ENCODE results near the gene CDKN2D. TPM values are rescaled to one million over a fixed set of nuclear protein-coding genes. Genes with fewer than 3 reads are reported as not detected.
A peak's percentile ranks its signal among the peaks of the same experiment; 100 is the strongest.

CDKN2D gene
- 1.3 TPM for total RNA-seq

- peak; percentile 100 for DNase-seq (ENCODE audit: low spot score)
- ATAC-seq, result peak; percentile 85
Observed at GRCh38 chr19:10568826-10569651, at the start of gene CDKN2D. CDKN2D (minus strand) TSS chr19:10568979; CDS start chr19:10568653, 326 bp downstream.

- no peak for DNase-seq (ENCODE audit: low spot score)
Observed at GRCh38 chr19:10617409-10618121, 48.8 kb upstream of the CDKN2D start.

GRCh38 chr19:10615429-10616023 lies 46.7 kb upstream of the CDKN2D start:
- DNase-seq (ENCODE audit: low spot score) (no peak), ATAC-seq (peak; percentile 44)

More at GRCh38 chr19:10617409-10618121, 48.8 kb upstream of the CDKN2D start:
- ATAC-seq, result no peak

GRCh38 chr19:10612499-10613119 lies 43.8 kb upstream of the CDKN2D start:
- DNase-seq (ENCODE audit: low spot score), result no peak
- ATAC-seq, result peak; percentile 66

GRCh38 chr19:10611907-10612306 lies 43.1 kb upstream of the CDKN2D start:
- DNase-seq (ENCODE audit: low spot score) (no peak), ATAC-seq (no peak)

- DNase-seq (ENCODE audit: low spot score), result no peak
- peak; percentile 5 for ATAC-seq
Observed at GRCh38 chr19:10604460-10604980, 35.7 kb upstream of the CDKN2D start.

- ATAC-seq, result no peak
- no peak for DNase-seq (ENCODE audit: low spot score)
Observed at GRCh38 chr19:10603873-10604459, 35.2 kb upstream of the CDKN2D start.

GRCh38 chr19:10603084-10603872 lies 34.5 kb upstream of the CDKN2D start:
- peak; percentile 17 for ATAC-seq

GRCh38 chr19:10602330-10603083 lies 33.7 kb upstream of the CDKN2D start:
- DNase-seq (ENCODE audit: low spot score) (peak; percentile 80), ATAC-seq (peak; percentile 98)

More at GRCh38 chr19:10603084-10603872, 34.5 kb upstream of the CDKN2D start:
- DNase-seq (ENCODE audit: low spot score), result peak; percentile 65

- no peak for ATAC-seq
Observed at GRCh38 chr19:10601999-10602329, 33.2 kb upstream of the CDKN2D start.

GRCh38 chr19:10600149-10600548 lies 31.4 kb upstream of the CDKN2D start:
- no peak for ATAC-seq
- no peak for DNase-seq (ENCODE audit: low spot score)

More at GRCh38 chr19:10601999-10602329, 33.2 kb upstream of the CDKN2D start:
- no peak for DNase-seq (ENCODE audit: low spot score)

GRCh38 chr19:10593820-10594637 lies 25.2 kb upstream of the CDKN2D start:
- ATAC-seq (peak; percentile 56), DNase-seq (ENCODE audit: low spot score) (no peak)

- no peak for ATAC-seq
Observed at GRCh38 chr19:10593148-10593547, 24.4 kb upstream of the CDKN2D start.

GRCh38 chr19:10587839-10588150 lies 19.0 kb upstream of the CDKN2D start:
- DNase-seq (ENCODE audit: low spot score), result no peak

More at GRCh38 chr19:10593148-10593547, 24.4 kb upstream of the CDKN2D start:
- no peak for DNase-seq (ENCODE audit: low spot score)

GRCh38 chr19:10587022-10587838 lies 18.5 kb upstream of the CDKN2D start, which contains the start of gene AP1M2:
AP1M2 (minus strand) TSS chr19:10587312; CDS start chr19:10587231, 81 bp downstream.
- ATAC-seq, result no peak
- DNase-seq (ENCODE audit: low spot score), result no peak

More at GRCh38 chr19:10587839-10588150, 19.0 kb upstream of the CDKN2D start:
- no peak for ATAC-seq

GRCh38 chr19:10586396-10586795 lies 17.6 kb upstream of the CDKN2D start:
- ATAC-seq (no peak), DNase-seq (ENCODE audit: low spot score) (no peak)

Measured in left lobe of liver (tissue), 2 donors.